ENCODE measurements around the gene TBCE. TPM values are rescaled to one million over a fixed set of nuclear protein-coding genes. Genes with fewer than 3 reads are reported as not detected.

The TBCE gene
- total RNA-seq, 4 donors from 2014 or later: 19.3 to 33.9 (median 26.8) TPM

- H3K9me3 ChIP-seq: no peaks in the 10 kb centered on the region
- H3K4me3 ChIP-seq: peak overlapping the region; percentile 48 to 88 (median 56)
- H3K4me1 ChIP-seq: peaks cover 0 to 70% (median 47%) of the 10 kb centered on the region in 4 donors
- no peaks in the 10 kb centered on the region for H3K27me3 ChIP-seq
- no peaks in the 10 kb centered on the region for H3K36me3 ChIP-seq
- 1% methylated on average over 24 of the region's 24 CpGs for WGBS, 2 donors
- TF ChIP-seq CTCF (IDR thresholded peaks at IDR 0.05) (no peak), POLR2A (IDR thresholded peaks at IDR 0.05) (no peak), EP300 (IDR thresholded peaks at IDR 0.05) (no peak)
- peak in 1 of 2 donors; percentile 16 for DNase-seq (ENCODE audit: low spot score in 2 of 2)
- H3K27ac ChIP-seq: peak overlapping the region; percentile 83 to 98 (median 90)
Measured at GRCh38 chr1:235329139-235329902, 37.9 kb upstream of the TBCE start.

DNA sequence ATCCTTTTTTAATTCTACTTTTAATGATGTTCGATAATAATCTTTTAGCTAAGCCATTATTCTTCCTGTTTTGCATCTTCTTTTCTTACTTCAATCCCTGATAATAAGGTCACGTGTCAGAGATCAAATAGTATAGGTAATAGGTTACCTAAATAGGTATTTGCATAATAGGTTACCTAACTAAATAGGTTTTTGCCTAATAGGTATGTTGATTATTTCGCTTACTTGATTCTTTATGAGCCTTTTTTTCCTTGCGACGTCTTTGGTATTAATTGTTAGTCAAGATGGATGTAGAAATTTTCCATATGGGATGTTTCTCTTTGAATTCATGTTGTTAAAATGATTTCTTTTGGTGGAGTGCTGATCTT is 36.3 kb upstream of the TBCE start:
- no peaks in the 10 kb centered on the region for H3K9me3 ChIP-seq
- H3K27ac ChIP-seq: peak overlapping the region in 1 of 4 donors; percentile 1
- H3K4me1 ChIP-seq: peaks cover 0 to 55% (median 32%) of the 10 kb centered on the region in 4 donors
- peaks cover 0 to 11% (median 7%) of the 10 kb centered on the region in 3 donors for H3K36me3 ChIP-seq
- no peaks in the 10 kb centered on the region for H3K27me3 ChIP-seq
- DNase-seq (ENCODE audit: low spot score in 2 of 2): no peak
- H3K4me3 ChIP-seq: no peak overlapping the region
- TF ChIP-seq CTCF (IDR thresholded peaks at IDR 0.05): no peak
- TF ChIP-seq POLR2A (IDR thresholded peaks at IDR 0.05): no peak
- no peak for TF ChIP-seq EP300 (IDR thresholded peaks at IDR 0.05)
- 85 to 86% methylated on average over 5 of the region's 5 CpGs for WGBS, 2 donors

DNA sequence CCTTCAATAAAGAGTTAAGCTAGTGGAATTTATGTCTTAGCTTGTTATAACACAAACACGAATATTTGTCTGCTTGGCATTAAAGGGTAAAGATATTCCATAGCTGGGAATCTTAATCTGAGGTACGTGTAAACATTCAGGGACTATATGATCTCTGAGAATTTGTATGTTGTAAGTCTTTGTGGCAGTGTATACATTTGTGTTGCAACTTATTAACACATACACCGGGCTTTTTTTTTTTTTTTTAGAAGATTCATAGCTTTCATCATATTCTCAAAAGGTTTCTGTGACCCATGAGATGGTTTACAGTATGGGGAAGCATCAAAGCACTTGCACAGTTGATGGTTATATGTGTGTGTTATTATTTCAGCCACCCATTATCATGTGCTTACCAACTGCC is 35.8 kb upstream of the TBCE start:
- no peaks in the 10 kb centered on the region for H3K9me3 ChIP-seq
- no peak for TF ChIP-seq CTCF (IDR thresholded peaks at IDR 0.05)
- TF ChIP-seq POLR2A (IDR thresholded peaks at IDR 0.05): no peak
- TF ChIP-seq EP300 (IDR thresholded peaks at IDR 0.05): no peak
- H3K27ac ChIP-seq: peak overlapping the region in 1 of 4 donors; percentile 1
- no peaks in the 10 kb centered on the region for H3K27me3 ChIP-seq
- no peak for DNase-seq (ENCODE audit: low spot score in 2 of 2)
- H3K4me1 ChIP-seq: peaks cover 0 to 50% (median 28%) of the 10 kb centered on the region in 4 donors
- peaks cover 0 to 12% (median 12%) of the 10 kb centered on the region in 3 donors for H3K36me3 ChIP-seq
- H3K4me3 ChIP-seq: no peak overlapping the region
- 46 to 47% methylated on average over 3 of the region's 3 CpGs for WGBS, 2 donors

- Histone ChIP-seq H3K9me3 (no peaks in the 10 kb centered on the region), H3K27ac (peak overlapping the region in 1 of 4 donors; percentile 3), H3K4me1 (peaks cover 0 to 19% (median 7%) of the 10 kb centered on the region in 4 donors), H3K36me3 (peaks cover 0 to 53% (median 12%) of the 10 kb centered on the region in 3 donors), H3K27me3 (no peaks in the 10 kb centered on the region), H3K4me3 (no peak overlapping the region)
- DNase-seq (ENCODE audit: low spot score in 2 of 2): no peak
- 82 to 91% methylated on average over 4 of the region's 4 CpGs for WGBS, 2 donors
- no peak for TF ChIP-seq EP300 (IDR thresholded peaks at IDR 0.05)
- TF ChIP-seq CTCF (IDR thresholded peaks at IDR 0.05): no peak
Measured at GRCh38 chr1:235336903-235337302, 30.3 kb upstream of the TBCE start.

- no peak for DNase-seq (ENCODE audit: low spot score in 2 of 2)
- H3K9me3 ChIP-seq: no peaks in the 10 kb centered on the region
- H3K27ac ChIP-seq: no peak overlapping the region
- TF ChIP-seq EP300 (IDR thresholded peaks at IDR 0.05) (no peak), POLR2A (IDR thresholded peaks at IDR 0.05) (no peak), CTCF (IDR thresholded peaks at IDR 0.05) (no peak)
- no peaks in the 10 kb centered on the region for H3K27me3 ChIP-seq
- WGBS, 2 donors: 73 to 82% methylated on average over 8 of the region's 8 CpGs
- H3K4me3 ChIP-seq: no peak overlapping the region
- H3K36me3 ChIP-seq: peaks cover 0 to 73% (median 12%) of the 10 kb centered on the region in 3 donors
- no peaks in the 10 kb centered on the region for H3K4me1 ChIP-seq
Measured at GRCh38 chr1:235339746-235340145, 27.5 kb upstream of the TBCE start.
